NT2/D1 (cell line): ENCODE measurements around the gene PRR4.

ENCODE experiments used
- DNase-seq: peaks from one replicate; pipeline ENCODE4 v3.0.0-alpha.2; 2011; ENCODE audit warnings: low read depth, low spot score
- H3K27me3 ChIP-seq: 2 replicates; pipeline ENCODE4 v1.6.0; 2011; ENCODE audit warnings: mild to moderate bottlenecking; ENCODE audit not compliant: insufficient read length, insufficient read depth
- H3K36me3 ChIP-seq: 2 replicates; pipeline ENCODE4 v1.6.1; 2011; ENCODE audit warnings: mild to moderate bottlenecking, low read length, mixed read lengths; ENCODE audit not compliant: insufficient read depth, insufficient read length
- H3K4me1 ChIP-seq: 2 replicates; pipeline ENCODE4 v1.5.1; 2011; ENCODE audit not compliant: insufficient read depth, insufficient read length
- H3K4me3 ChIP-seq: 2 replicates; pipeline ENCODE4 v1.5.1; 2011; ENCODE audit warnings: low read depth; ENCODE audit not compliant: insufficient read length
- H3K9ac ChIP-seq: 2 replicates; pipeline ENCODE4 v1.6.0; 2011; ENCODE audit warnings: low read depth; ENCODE audit not compliant: insufficient read length
- H3K9me3 ChIP-seq: 2 replicates; pipeline ENCODE4 v1.5.1; 2011; ENCODE audit warnings: mild to moderate bottlenecking, low read length; ENCODE audit not compliant: insufficient read depth
- SUZ12 ChIP-seq: IDR thresholded peaks from 2 replicates; pipeline ENCODE4 v1.6.1; 2011; ENCODE audit not compliant: insufficient read length, insufficient read depth; ENCODE audit errors: extremely low read depth
- YY1 ChIP-seq: IDR thresholded peaks from 2 replicates; pipeline ENCODE4 v1.6.1; 2011; ENCODE audit not compliant: insufficient read length, insufficient read depth
- ZNF274 ChIP-seq: IDR thresholded peaks from 2 replicates; pipeline ENCODE4 v1.6.1; 2011; ENCODE audit warnings: mild to moderate bottlenecking, low read depth, low read length

Gene PRR4

DNA sequence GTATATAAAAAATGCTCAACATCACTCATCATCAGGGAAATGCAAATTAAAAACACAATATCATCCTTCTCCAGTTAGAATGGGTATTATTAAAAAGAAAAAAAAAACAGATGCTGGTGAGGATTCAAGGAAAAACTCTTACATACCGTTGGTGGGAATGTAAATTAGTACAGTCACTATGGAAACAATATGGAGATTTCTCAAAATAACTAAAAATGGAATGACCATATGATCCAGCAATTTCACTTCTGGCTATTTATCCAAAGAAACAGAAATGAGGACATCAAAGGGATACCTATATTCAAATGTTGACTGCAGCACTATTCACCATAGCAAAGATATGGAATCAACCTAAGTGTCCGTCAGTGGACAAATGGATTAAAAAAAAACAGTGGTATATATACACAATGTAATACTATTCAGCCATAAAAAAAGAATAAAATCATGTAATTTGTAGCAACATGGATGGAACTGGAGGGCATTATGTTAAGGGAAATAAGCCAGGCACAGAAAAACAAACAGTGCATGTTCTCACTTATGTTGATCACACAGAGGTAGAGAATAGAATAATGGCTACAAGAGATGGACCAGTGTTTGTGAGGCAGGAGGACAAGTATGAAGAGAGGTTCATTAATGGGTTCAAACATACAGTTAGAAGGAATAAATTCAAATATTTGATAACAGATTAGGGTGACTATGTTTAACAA is 14.4 kb upstream of the PRR4 start:
- DNase-seq, result no peak
- Histone ChIP-seq H3K9me3 (peaks cover 16% of the 10 kb centered on the region; the same call in 1 of the 2 replicates), H3K4me3 (no peak overlapping the region), H3K27me3 (no peaks in the 10 kb centered on the region), H3K36me3 (no peaks in the 10 kb centered on the region), H3K4me1 (no peaks in the 10 kb centered on the region), H3K9ac (no peak overlapping the region)
- no peak for TF ChIP-seq SUZ12
- TF ChIP-seq YY1, result no peak
- TF ChIP-seq ZNF274, result no peak

GRCh38 chr12:10861366-10861765 is 12.1 kb upstream of the PRR4 start:
- H3K9ac ChIP-seq, result no peak overlapping the region
- no peaks in the 10 kb centered on the region for H3K36me3 ChIP-seq
- no peaks in the 10 kb centered on the region for H3K4me1 ChIP-seq
- no peaks in the 10 kb centered on the region for H3K27me3 ChIP-seq
- no peak for DNase-seq
- peaks cover 39% of the 10 kb centered on the region for H3K9me3 ChIP-seq
- no peak for TF ChIP-seq YY1
- TF ChIP-seq SUZ12, result no peak
- no peak for TF ChIP-seq ZNF274
- no peak overlapping the region for H3K4me3 ChIP-seq

DNA sequence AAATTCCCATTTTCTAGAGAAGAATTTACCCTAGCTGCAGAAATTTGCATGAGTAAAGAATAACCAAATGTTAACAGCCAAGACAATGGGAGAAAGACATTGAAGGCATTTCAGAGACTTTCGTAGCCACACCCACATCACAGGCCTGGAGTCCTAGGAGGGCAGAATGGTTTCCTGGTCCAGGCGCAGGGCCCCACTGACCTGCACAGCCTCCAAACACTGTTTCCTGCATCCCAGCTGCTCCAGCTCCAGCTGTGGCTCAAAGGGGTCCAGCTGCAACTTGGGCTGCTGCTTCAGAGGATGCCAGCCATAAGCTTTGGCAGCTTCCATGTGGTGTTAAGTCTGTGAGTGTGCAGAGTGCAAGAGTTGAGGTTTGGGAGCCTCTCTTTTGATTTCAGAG is 6.5 kb upstream of the PRR4 start:
- no peak for TF ChIP-seq SUZ12
- TF ChIP-seq ZNF274, result no peak
- no peak for TF ChIP-seq YY1
- Histone ChIP-seq H3K9ac (no peak overlapping the region), H3K27me3 (no peaks in the 10 kb centered on the region), H3K4me1 (peaks cover 8% of the 10 kb centered on the region), H3K36me3 (no peaks in the 10 kb centered on the region), H3K4me3 (no peak overlapping the region), H3K9me3 (peaks cover 48% of the 10 kb centered on the region)
- no peak for DNase-seq

- Histone ChIP-seq H3K4me3 (no peak overlapping the region), H3K9ac (no peak overlapping the region), H3K36me3 (no peaks in the 10 kb centered on the region), H3K4me1 (peaks cover 8% of the 10 kb centered on the region), H3K9me3 (peaks cover 43% of the 10 kb centered on the region), H3K27me3 (no peaks in the 10 kb centered on the region)
- no peak for DNase-seq
- no peak for TF ChIP-seq YY1
- TF ChIP-seq SUZ12, result no peak
- no peak for TF ChIP-seq ZNF274
Observed at GRCh38 chr12:10853776-10854175, 4.5 kb upstream of the PRR4 start.

DNA sequence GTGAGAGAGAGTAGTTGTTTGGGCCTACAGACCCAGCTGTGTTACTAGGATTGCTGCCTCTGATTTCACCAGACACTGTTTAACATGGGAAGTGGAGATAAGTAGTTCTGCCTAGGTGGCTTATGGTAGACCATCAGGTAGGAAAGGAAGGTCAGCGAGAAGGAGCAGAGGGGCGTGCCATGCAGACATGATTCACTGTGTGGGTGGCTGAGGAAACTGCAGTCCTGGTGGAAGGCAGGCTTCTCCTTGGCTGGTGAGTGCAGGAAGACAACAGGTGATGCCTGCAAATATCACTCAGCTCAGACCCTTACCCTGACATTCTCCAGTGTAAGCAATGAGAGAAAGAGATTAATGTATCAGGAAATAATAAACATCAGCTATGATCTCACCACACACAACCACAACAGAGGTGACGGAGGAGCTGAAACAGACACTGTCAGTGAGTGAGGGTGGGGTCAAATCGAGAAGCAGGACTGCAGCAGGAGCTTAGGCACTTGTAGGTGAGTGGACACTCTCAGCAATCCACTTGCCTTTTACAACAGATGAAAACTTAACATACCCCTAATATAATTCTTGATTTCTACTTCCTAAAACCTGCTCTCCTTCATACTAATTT is 2.1 kb upstream of the PRR4 start:
- Histone ChIP-seq H3K4me3 (no peak overlapping the region), H3K27me3 (no peaks in the 10 kb centered on the region), H3K9me3 (peaks cover 19% of the 10 kb centered on the region; the same call in 1 of the 2 replicates), H3K4me1 (peaks cover 8% of the 10 kb centered on the region), H3K9ac (no peak overlapping the region), H3K36me3 (no peaks in the 10 kb centered on the region)
- TF ChIP-seq SUZ12 (no peak), YY1 (no peak), ZNF274 (no peak)
- no peak for DNase-seq

DNA sequence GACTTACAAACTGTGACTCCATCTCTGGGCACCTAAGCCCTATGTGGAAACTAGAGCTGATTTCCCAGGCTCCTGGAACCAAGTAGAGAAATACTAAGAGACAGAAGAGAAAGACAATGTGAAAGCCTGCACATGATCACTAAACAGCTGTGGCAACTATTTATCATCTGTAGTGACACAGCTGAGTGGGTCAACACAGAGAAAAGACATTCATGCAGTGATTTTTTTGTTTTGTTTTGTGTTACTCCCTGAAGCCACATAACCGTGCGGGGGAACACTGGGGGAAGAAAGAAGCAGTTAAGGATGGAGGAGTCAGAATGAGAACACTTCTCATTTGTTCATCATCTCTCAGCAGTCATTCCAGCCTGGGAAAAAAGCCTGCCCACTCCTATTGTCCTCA is 1.5 kb downstream of the PRR4 start:
- DNase-seq, result no peak
- Histone ChIP-seq H3K4me1 (no peaks in the 10 kb centered on the region), H3K36me3 (no peaks in the 10 kb centered on the region)

DNA sequence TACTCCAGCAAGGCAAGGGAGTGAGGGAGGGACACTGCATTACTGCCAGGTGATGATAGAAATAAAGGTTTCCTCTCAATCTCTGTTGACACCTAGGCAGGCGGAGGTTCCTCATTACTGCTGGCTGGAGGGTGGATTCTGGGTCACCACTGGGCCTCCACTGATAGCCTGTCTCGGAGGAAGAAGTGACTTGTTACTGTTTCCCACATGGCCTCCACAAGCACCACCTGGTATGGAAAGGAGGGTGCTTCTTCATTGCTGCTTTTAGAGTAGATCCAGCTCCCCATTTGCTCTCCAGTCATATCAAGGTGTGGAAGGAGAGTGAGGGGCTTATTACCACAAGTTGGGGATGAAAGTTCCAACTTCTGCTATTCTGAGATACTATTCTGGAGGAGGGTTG is 6.4 kb downstream of the PRR4 start:
- TF ChIP-seq SUZ12 (no peak), YY1 (no peak), ZNF274 (no peak)
- no peaks in the 10 kb centered on the region for H3K27me3 ChIP-seq
- H3K4me3 ChIP-seq, result no peak overlapping the region
- no peaks in the 10 kb centered on the region for H3K9me3 ChIP-seq
- H3K36me3 ChIP-seq, result no peaks in the 10 kb centered on the region
- H3K4me1 ChIP-seq, result no peaks in the 10 kb centered on the region
- H3K9ac ChIP-seq, result no peak overlapping the region
- no peak for DNase-seq

More for the DNA sequence above, 1.5 kb downstream of the PRR4 start:
- H3K9me3 ChIP-seq, result no peaks in the 10 kb centered on the region
- TF ChIP-seq YY1, result no peak
- no peak for TF ChIP-seq SUZ12
- TF ChIP-seq ZNF274, result no peak
- no peak overlapping the region for H3K4me3 ChIP-seq
- H3K9ac ChIP-seq, result no peak overlapping the region
- no peaks in the 10 kb centered on the region for H3K27me3 ChIP-seq

- H3K36me3 ChIP-seq, result no peaks in the 10 kb centered on the region
- H3K27me3 ChIP-seq, result no peaks in the 10 kb centered on the region
Observed at GRCh38 chr12:10838461-10838860, 10.8 kb downstream of the PRR4 start.

More at GRCh38 chr12:10838461-10838860, 10.8 kb downstream of the PRR4 start:
- Histone ChIP-seq H3K9ac (no peak overlapping the region), H3K4me1 (no peaks in the 10 kb centered on the region), H3K4me3 (no peak overlapping the region), H3K9me3 (0 out of 2 replicates have a peak, but pooled peaks cover 3% of the 10 kb centered on the region)
- no peak for DNase-seq
- TF ChIP-seq ZNF274 (no peak), SUZ12 (no peak), YY1 (no peak)
